NT2/D1 (cell line): Measurements from ENCODE around the gene LYPD6B.

Experiments used
- SUZ12 ChIP-seq: IDR thresholded peaks from 2 replicates; pipeline ENCODE4 v1.6.1; 2011; ENCODE audit not compliant: insufficient read length, insufficient read depth; ENCODE audit errors: extremely low read depth
- YY1 ChIP-seq: IDR thresholded peaks from 2 replicates; pipeline ENCODE4 v1.6.1; 2011; ENCODE audit not compliant: insufficient read length, insufficient read depth

- TF ChIP-seq SUZ12 (no peak), YY1 (no peak)
Measured at GRCh38 chr2:149155196-149155969, 116.9 kb downstream of the LYPD6B start.
